ENCODE measurements around the gene COL4A2. TPM values are rescaled to one million over a fixed set of nuclear protein-coding genes. Genes with fewer than 3 reads are reported as not detected.

Gene COL4A2
- total and polyA plus RNA-seq, 11 donors, result 92.4 to 377 (median 166) TPM

DNA sequence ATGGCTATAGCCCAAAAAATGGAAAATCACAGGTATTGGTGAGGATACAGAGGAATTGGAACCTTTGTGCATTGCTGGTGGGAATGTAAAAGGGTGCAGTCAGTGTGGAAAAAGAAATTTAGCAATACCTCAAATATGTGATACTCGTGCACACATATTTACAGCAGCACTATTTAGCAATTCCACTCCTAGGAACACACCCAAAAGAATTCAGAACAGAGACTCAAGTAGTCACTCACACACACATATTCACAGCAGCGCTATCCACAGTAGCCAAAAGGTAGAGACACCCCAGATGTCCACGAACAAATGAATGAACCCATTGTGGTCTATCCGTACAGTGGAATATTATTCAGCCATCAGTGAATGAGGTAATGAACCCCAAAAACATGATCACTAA lies 114.0 kb downstream of the COL4A2 start:
- 66 to 78% (median 74%) methylated on average over 4 of the region's 4 CpGs for WGBS, 4 donors
- no peak for DNase-seq
- Histone ChIP-seq H3K4me1 (peaks cover 14 to 76% (median 51%) of the 10 kb centered on the region in 12 donors), H3K4me3 (no peak overlapping the region), H3K9me3 (no peaks in the 10 kb centered on the region), H3K27ac (peak overlapping the region in 4 of 12 donors; percentile 11 to 95 (median 43)), H3K36me3 (peaks cover 0 to 34% (median 14%) of the 10 kb centered on the region in 9 donors), H3K27me3 (peaks cover 0 to 7% (median 0%) of the 10 kb centered on the region in 9 donors)
- ATAC-seq, result no peak
- intact Hi-C loops (cut with DNase I), result no loop called here
- no peak for TF ChIP-seq POLR2A (IDR thresholded peaks at IDR 0.05)
- TF ChIP-seq, protein P1, sequence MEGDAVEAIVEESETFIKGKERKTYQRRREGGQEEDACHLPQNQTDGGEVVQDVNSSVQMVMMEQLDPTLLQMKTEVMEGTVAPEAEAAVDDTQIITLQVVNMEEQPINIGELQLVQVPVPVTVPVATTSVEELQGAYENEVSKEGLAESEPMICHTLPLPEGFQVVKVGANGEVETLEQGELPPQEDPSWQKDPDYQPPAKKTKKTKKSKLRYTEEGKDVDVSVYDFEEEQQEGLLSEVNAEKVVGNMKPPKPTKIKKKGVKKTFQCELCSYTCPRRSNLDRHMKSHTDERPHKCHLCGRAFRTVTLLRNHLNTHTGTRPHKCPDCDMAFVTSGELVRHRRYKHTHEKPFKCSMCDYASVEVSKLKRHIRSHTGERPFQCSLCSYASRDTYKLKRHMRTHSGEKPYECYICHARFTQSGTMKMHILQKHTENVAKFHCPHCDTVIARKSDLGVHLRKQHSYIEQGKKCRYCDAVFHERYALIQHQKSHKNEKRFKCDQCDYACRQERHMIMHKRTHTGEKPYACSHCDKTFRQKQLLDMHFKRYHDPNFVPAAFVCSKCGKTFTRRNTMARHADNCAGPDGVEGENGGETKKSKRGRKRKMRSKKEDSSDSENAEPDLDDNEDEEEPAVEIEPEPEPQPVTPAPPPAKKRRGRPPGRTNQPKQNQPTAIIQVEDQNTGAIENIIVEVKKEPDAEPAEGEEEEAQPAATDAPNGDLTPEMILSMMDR (IDR thresholded peaks at IDR 0.05), result no peak

DNA sequence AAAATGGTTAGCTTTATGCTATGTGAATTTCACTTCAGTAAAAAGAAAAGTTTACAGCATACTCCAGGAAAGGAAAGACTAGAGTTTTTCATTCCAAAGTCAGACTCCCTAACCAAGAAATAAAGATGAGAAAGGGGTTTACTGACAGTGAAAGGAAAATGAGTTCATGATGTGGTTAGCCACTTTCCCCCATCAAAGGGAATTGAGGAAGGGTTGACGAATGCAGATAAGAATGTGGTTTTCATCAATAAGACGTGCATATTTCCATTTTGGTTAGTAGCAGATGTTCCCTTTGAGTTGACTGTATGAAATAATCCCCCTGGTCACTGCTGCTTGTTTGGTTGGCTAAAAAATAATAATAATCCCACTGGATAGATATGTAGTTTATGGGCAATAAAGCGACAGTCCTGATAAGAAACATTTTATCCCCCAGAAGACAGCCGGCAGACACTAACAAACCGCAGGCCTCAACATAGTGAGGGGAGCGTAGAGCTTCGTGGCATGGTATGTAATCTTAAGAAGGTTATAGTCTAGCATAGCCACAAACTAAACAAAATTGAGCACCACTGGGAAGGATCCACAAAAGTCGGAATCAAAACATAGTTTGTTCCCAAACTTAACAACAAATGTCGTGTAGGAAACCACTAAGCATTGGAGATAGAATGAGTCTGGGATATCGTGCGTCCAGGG lies 114.8 kb downstream of the COL4A2 start:
- Histone ChIP-seq H3K27me3 (peaks cover 0 to 7% (median 0%) of the 10 kb centered on the region in 9 donors), H3K4me3 (no peak overlapping the region), H3K27ac (peak overlapping the region in 2 of 12 donors; percentile 11 to 65), H3K9me3 (no peaks in the 10 kb centered on the region), H3K36me3 (peaks cover 0 to 41% (median 22%) of the 10 kb centered on the region in 9 donors), H3K4me1 (peaks cover 9 to 69% (median 47%) of the 10 kb centered on the region in 12 donors)
- no peak for TF ChIP-seq POLR2A (IDR thresholded peaks at IDR 0.05)
- TF ChIP-seq, protein P1 (IDR thresholded peaks at IDR 0.05), result no peak
- DNase-seq, result no peak
- no peak for ATAC-seq
- WGBS, 4 donors, result 84 to 91% (median 88%) methylated on average over 11 of the region's 11 CpGs
- intact Hi-C loops (cut with DNase I), result no loop called here

DNA sequence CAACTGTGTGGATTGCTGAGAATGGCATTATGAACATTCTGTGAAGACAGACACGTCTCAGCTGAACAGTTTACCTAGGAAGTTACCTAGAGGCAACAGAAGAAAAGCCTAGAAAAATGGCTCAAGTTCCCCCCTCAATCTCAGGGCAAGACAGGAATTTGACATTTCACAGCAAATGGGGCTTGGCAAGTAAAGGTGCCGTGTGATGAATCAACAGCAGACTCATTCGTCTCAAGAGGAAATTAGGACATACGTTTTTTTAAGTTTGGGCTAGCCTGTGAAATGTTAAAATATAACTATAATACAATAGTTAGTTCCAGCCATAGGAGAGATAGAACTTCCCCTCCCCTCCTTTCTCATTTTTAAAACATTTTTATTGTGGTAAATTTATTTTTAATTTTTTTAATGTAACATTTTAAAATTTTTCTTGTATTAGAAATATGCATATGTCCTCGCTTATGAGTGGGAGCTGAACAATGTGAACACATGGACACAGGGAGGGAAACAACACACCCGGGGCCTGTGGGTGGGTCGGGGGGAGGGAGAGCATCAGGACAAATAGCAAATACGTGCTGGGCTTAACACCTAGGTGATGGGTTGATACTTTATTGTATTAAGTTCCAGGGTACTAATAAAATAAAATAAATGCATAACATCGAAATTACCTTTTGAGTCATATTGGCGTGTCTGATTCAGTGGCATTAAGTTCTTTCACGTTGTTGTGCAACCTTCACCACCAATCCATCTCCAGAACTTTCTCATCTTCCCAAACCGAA lies 116.0 kb downstream of the COL4A2 start:
- Histone ChIP-seq H3K27me3 (peaks cover 0 to 7% (median 0%) of the 10 kb centered on the region in 9 donors), H3K27ac (peak overlapping the region in 3 of 12 donors; percentile 39 to 65 (median 53)), H3K9me3 (no peaks in the 10 kb centered on the region), H3K4me3 (no peak overlapping the region), H3K4me1 (peaks cover 2 to 58% (median 34%) of the 10 kb centered on the region in 12 donors), H3K36me3 (peaks cover 0 to 53% (median 34%) of the 10 kb centered on the region in 9 donors)
- 55 to 67% (median 59%) methylated on average over 12 of the region's 12 CpGs for WGBS, 4 donors
- DNase-seq (no peak), ATAC-seq (no peak)
- no peak for TF ChIP-seq POLR2A (IDR thresholded peaks at IDR 0.05)
- TF ChIP-seq, protein P1 (IDR thresholded peaks at IDR 0.05), result no peak
- intact Hi-C loops (cut with DNase I), result no loop called here
